ENCODE measurements around the gene CALML6.

GRCh38 chr1:1927751-1928150 lies 12.7 kb downstream of the CALML6 start:
- TF ChIP-seq POLR2AphosphoS5 (IDR thresholded peaks at IDR 0.05; ENCODE audit: borderline replicate concordance, low read depth, low read length) = no peak
- no peak for TF ChIP-seq EZH2 (IDR thresholded peaks at IDR 0.05)

All from SK-N-MC (cell line).